H1 (cell line): ENCODE measurements around the gene DDX18. TPM values are rescaled to one million over a fixed set of nuclear protein-coding genes. Genes with fewer than 3 reads are reported as not detected.
"Not testable (repeated sequence)": the region's sequence is repeated elsewhere in the genome, so short reads cannot be mapped to it uniquely, and the experiment has no call there.

Source experiments
- CTCF ChIA-PET: fragments of 300-600 bp; sonication (Branson Sonifier 250); formaldehyde crosslinking; loops from one replicate; lab custom pipeline; 2021; ENCODE audit not compliant: partially characterized antibody; lab: Charles Lee
- POLR2A ChIA-PET: fragments of 300-600 bp; sonication (Branson Sonifier 250); formaldehyde crosslinking; loops from one replicate; lab custom pipeline; 2021; ENCODE audit warnings: inconsistent platforms; ENCODE audit not compliant: partially characterized antibody; lab: Charles Lee
- DNase-seq, 2 experiments: peaks; one replicate each; pipeline versions ENCODE4 v3.0.0 to v3.0.0-alpha.2; 2010 to 2022; ENCODE audit warnings: low spot score in 2 of 2, low read depth in 1 of 2, mixed read lengths in 1 of 2
- FAIRE-seq: peaks from 2 replicates; lab custom pipeline; 2011; peaks lifted over from hg19 to GRCh38; lab: Jason Lieb, UNC
- H2AFZ ChIP-seq: 2 replicates; pipeline ENCODE4 v1.8.1; 2012; ENCODE audit warnings: low read length, inconsistent platforms
- H2AK5ac ChIP-seq: 2 replicates; pipeline ENCODE4 v1.6.1; 2013; ENCODE audit warnings: low read depth, low read length
- H2BK120ac ChIP-seq: replicated peaks from 2 replicates; pipeline ENCODE3; 2013; ENCODE audit warnings: low read depth, low read length, inconsistent platforms
- H2BK12ac ChIP-seq: 2 replicates; pipeline ENCODE4 v1.6.1; 2013; ENCODE audit warnings: low read depth, low read length
- H2BK15ac ChIP-seq: 2 replicates; pipeline ENCODE4 v1.6.1; 2013; ENCODE audit warnings: low read length
- H2BK20ac ChIP-seq: 2 replicates; pipeline ENCODE4 v1.6.1; 2013; ENCODE audit warnings: low read length
- H2BK5ac ChIP-seq: 2 replicates; pipeline ENCODE4 v1.6.1; 2013; ENCODE audit warnings: low read depth, low read length
- H3K14ac ChIP-seq: 2 replicates; pipeline ENCODE4 v1.6.1; 2013; ENCODE audit warnings: inconsistent platforms; ENCODE audit not compliant: insufficient read length
- H3K18ac ChIP-seq: 2 replicates; pipeline ENCODE4 v1.6.1; 2013; ENCODE audit warnings: low read length; ENCODE audit errors: extremely low read depth
- H3K23ac ChIP-seq: 2 replicates; pipeline ENCODE4 v1.6.1; 2013; ENCODE audit warnings: inconsistent platforms; ENCODE audit not compliant: insufficient read length
- H3K23me2 ChIP-seq: 2 replicates; pipeline ENCODE4 v1.6.1; 2013; ENCODE audit warnings: low read depth, low read length
- H3K27ac ChIP-seq: 2 replicates; pipeline ENCODE4 v1.6.1; 2011; ENCODE audit warnings: low read depth, low read length, inconsistent platforms
- H3K27me3 ChIP-seq, 4 experiments: replicated peaks in 1 of 4; 1 replicate in 1 of 4; 2 replicates in 3 of 4; pipeline versions ENCODE4 v1.6.1 to v1.8.1; 2011 to 2013; ENCODE audit warnings: low read length in 3 of 4, mild to moderate bottlenecking in 3 of 4, inconsistent platforms in 2 of 4, mixed read lengths in 2 of 4, moderate library complexity in 1 of 4; ENCODE audit not compliant: control insufficient read depth in 3 of 4, insufficient read depth in 3 of 4; ENCODE audit errors: extremely low read depth in 1 of 4
- H3K36me3 ChIP-seq, 4 experiments: 2 replicates each; pipeline versions ENCODE4 v1.6.1 to v1.8.1; 2011 to 2013; ENCODE audit warnings: mild to moderate bottlenecking in 4 of 4, low read length in 3 of 4, moderate library complexity in 2 of 4, control low read depth in 1 of 4, inconsistent platforms in 1 of 4; ENCODE audit not compliant: insufficient read depth in 4 of 4, control insufficient read depth in 2 of 4
- H3K4ac ChIP-seq: replicated peaks from 2 replicates; pipeline ENCODE3; 2013; ENCODE audit warnings: low read length, low read depth, mixed read lengths, inconsistent platforms; ENCODE audit not compliant: insufficient read length
- H3K4me1 ChIP-seq, 4 experiments: replicated peaks in 1 of 4; 1 replicate in 1 of 4; 2 replicates in 3 of 4; pipeline versions ENCODE4 v1.6.1 to v1.8.1; 2011 to 2013; ENCODE audit warnings: low read length in 3 of 4, inconsistent platforms in 2 of 4, mixed read lengths in 1 of 4; ENCODE audit not compliant: insufficient read depth in 4 of 4, control insufficient read depth in 3 of 4
- H3K4me2 ChIP-seq, 2 experiments: 2 replicates each; pipeline versions ENCODE4 v1.6.1 to v1.8.1; 2011 to 2013; ENCODE audit warnings: low read depth in 2 of 2, low read length in 2 of 2, control low read depth in 1 of 2, inconsistent platforms in 1 of 2, mild to moderate bottlenecking in 1 of 2; ENCODE audit not compliant: insufficient read depth in 1 of 2
- H3K4me3 ChIP-seq, 4 experiments: fragments of 200-600, 300-600 bp in 1 of 4; sonication (generic), shearing (Covaris generic), sonication (Bioruptor Twin) in 1 of 4; 2 replicates each; pipeline versions ENCODE4 v1.5.1 to v1.8.1; 2011 to 2016; ENCODE audit warnings: low read length in 4 of 4, low read depth in 3 of 4, control low read depth in 2 of 4, inconsistent platforms in 2 of 4, mild to moderate bottlenecking in 2 of 4, mixed read lengths in 1 of 4, moderate library complexity in 1 of 4; ENCODE audit not compliant: insufficient read depth in 2 of 4; ENCODE audit errors: extremely low read depth in 1 of 4
- H3K56ac ChIP-seq: replicated peaks from 2 replicates; pipeline ENCODE3; 2013; ENCODE audit warnings: low read depth, mild to moderate bottlenecking, mixed read lengths, low read length, inconsistent platforms; ENCODE audit not compliant: insufficient read length
- H3K79me1 ChIP-seq: 2 replicates; pipeline ENCODE4 v1.6.1; 2013; ENCODE audit warnings: low read depth, low read length, control low read depth
- H3K79me2 ChIP-seq, 2 experiments: 2 replicates each; pipeline versions ENCODE4 v1.6.1 to v1.8.1; 2012 to 2013; ENCODE audit warnings: low read length in 2 of 2, mild to moderate bottlenecking in 2 of 2, inconsistent platforms in 1 of 2; ENCODE audit not compliant: insufficient read depth in 2 of 2, control insufficient read depth in 1 of 2
- H3K9ac ChIP-seq, 4 experiments: replicated peaks in 1 of 4; 1 replicate in 1 of 4; 2 replicates in 3 of 4; pipeline versions ENCODE4 v1.6.1 to v1.8.1; 2011 to 2013; ENCODE audit warnings: low read depth in 3 of 4, low read length in 3 of 4, control low read depth in 2 of 4, mild to moderate bottlenecking in 2 of 4, moderate library complexity in 2 of 4, inconsistent platforms in 1 of 4; ENCODE audit errors: extremely low read depth in 1 of 4
- H3K9me3 ChIP-seq, 2 experiments: 2 replicates each; pipeline versions ENCODE4 v1.6.1 to v1.8.1; 2012 to 2013; ENCODE audit warnings: mild to moderate bottlenecking in 2 of 2, moderate library complexity in 2 of 2, control low read depth in 1 of 2, inconsistent platforms in 1 of 2, low read depth in 1 of 2, low read length in 1 of 2, mixed read lengths in 1 of 2; ENCODE audit not compliant: insufficient read depth in 2 of 2
- H4K20me1 ChIP-seq, 2 experiments: replicated peaks in 1 of 2; 2 replicates each; pipeline versions ENCODE3 to v1.8.1; 2011 to 2013; ENCODE audit warnings: inconsistent platforms in 2 of 2, low read length in 2 of 2, mild to moderate bottlenecking in 1 of 2; ENCODE audit not compliant: insufficient read depth in 2 of 2, control insufficient read depth in 1 of 2
- H4K5ac ChIP-seq: 2 replicates; pipeline ENCODE4 v1.6.1; 2013; ENCODE audit warnings: low read length, low read depth, mixed read lengths, inconsistent platforms; ENCODE audit not compliant: insufficient read length
- H4K8ac ChIP-seq: 2 replicates; pipeline ENCODE4 v1.8.0; 2013; ENCODE audit warnings: mild to moderate bottlenecking, moderate library complexity, low read length, inconsistent platforms; ENCODE audit not compliant: insufficient read depth; ENCODE audit errors: extremely low read depth
- H4K91ac ChIP-seq: replicated peaks from 2 replicates; pipeline ENCODE3; 2013; ENCODE audit warnings: low read length, mixed read lengths, inconsistent platforms; ENCODE audit not compliant: insufficient read length
- E2F6 ChIP-seq: IDR thresholded peaks from 2 replicates; pipeline ENCODE4 v1.6.1; 2012; ENCODE audit warnings: inconsistent platforms
- PHF8 ChIP-seq: fragments of 200-600 bp; sonication (generic); conservative IDR thresholded peaks from 2 replicates; pipeline ENCODE4 v1.7.1; 2012; ENCODE audit warnings: low read depth, mild to moderate bottlenecking, inconsistent platforms, low read length, moderate library complexity
- WGBS, 2 experiments: shearing (Covaris generic) in 1 of 2; methylation state at CpG; one replicate each; pipeline versions ENCODE4 v1.1.6 to v1.1.7; 2013 to 2015; ENCODE audit warnings: low lambda C conversion rate in 2 of 2, mixed read lengths in 2 of 2, inconsistent platforms in 1 of 2, low coverage in 1 of 2, missing lambda C conversion rate in 1 of 2; ENCODE audit not compliant: insufficient replicate concordance in 2 of 2, insufficient coverage in 1 of 2, insufficient read length in 1 of 2; ENCODE audit errors: extremely low coverage in 1 of 2, missing lambda C conversion rate in 1 of 2; 5-methylcytosine and 5-hydroxymethylcytosine counted together
- polyA plus RNA-seq, 7 experiments: library from polyadenylated mRNA; depleted of rRNA in 3 of 7; stranded (reverse) in 5 of 7; unstranded in 2 of 7; fragments of >200 nt in 5 of 7; fragments of 200-250 nt in 2 of 7; gene quantifications; 1 replicate in 5 of 7; 2 replicates in 1 of 7; 4 replicates in 1 of 7; pipeline versions ENCODE4 v1.2.1 to v1.2.3, GENCODE V29; 2011 to 2013; ENCODE audit warnings: missing spikeins in 2 of 7, mixed read lengths in 2 of 7
- total RNA-seq: library from RNA; stranded (reverse); fragmentation: NEBNext Ultra II Directional; extraction: Animal tissue kit (Norgen Biotek cat#: 25700); gene quantifications from 2 replicates; pipeline ENCODE4 v1.2.1, GENCODE V29; 2021

Gene DDX18
- total and polyA plus RNA-seq, 2 of the 8 experiments (the other 6 are each of a cell fraction or from before 2014, with no cell fraction given) = 31.3 to 119 TPM

GRCh38 chr2:117825437-117825836, 10.9 kb downstream of the DDX18 start (continued):
- TF ChIP-seq E2F6 (no peak), PHF8 (no peak)

- H3K4me2 ChIP-seq = not testable (repeated sequence)
- POLR2A ChIA-PET = interaction anchor here (1.1 kb wide), 1 partner anchor 162 kb away, joined by 3 read pairs; no protein-coding TSS in a partner anchor
- WGBS, 2 experiments = 93% methylated on average over 3 of the region's 5 CpGs; no CpG with 5 or more reads in 1 of the 2 experiments
Measured at GRCh38 chr2:117827464-117827863, 13.0 kb downstream of the DDX18 start.

More at GRCh38 chr2:117827464-117827863, 13.0 kb downstream of the DDX18 start:
- H3K14ac ChIP-seq, H3K9ac ChIP-seq, H3K18ac ChIP-seq, H3K79me1 ChIP-seq, H3K23ac ChIP-seq, H3K79me2 ChIP-seq, H2AFZ ChIP-seq, H3K23me2 ChIP-seq, H3K27ac ChIP-seq, H4K20me1 ChIP-seq, H2AK5ac ChIP-seq, H4K8ac ChIP-seq, H3K56ac ChIP-seq, H2BK120ac ChIP-seq, H2BK12ac ChIP-seq, H2BK20ac ChIP-seq, H2BK15ac ChIP-seq, H4K5ac ChIP-seq, H3K4me1 ChIP-seq, H3K4me3 ChIP-seq, H2BK5ac ChIP-seq, H3K9me3 ChIP-seq, H4K91ac ChIP-seq, H3K27me3 ChIP-seq, H3K4ac ChIP-seq, FAIRE-seq, DNase-seq: not testable (repeated sequence)
- CTCF ChIA-PET = interaction anchor here (1.6 kb wide), 1 partner anchor 13 kb away, joined by 6 read pairs; the partner anchor contains the start of gene DDX18
- H3K36me3 ChIP-seq = peaks cover 23 to 78% (median 61%) of the 10 kb centered on the region in 4 experiments; a peak in 7 of 8 replicates
